Measurements from ENCODE around the gene PRKCE. TPM values are rescaled to one million over a fixed set of nuclear protein-coding genes. Genes with fewer than 3 reads are reported as not detected.
"Not testable (repeated sequence)": the region's sequence is repeated elsewhere in the genome, so short reads cannot be mapped to it uniquely, and the experiment has no call there.

PRKCE gene
- total RNA-seq, 2 experiments from 2014 or later: 17.0 to 42.1 TPM

GRCh38 chr2:45713591-45713990 lies 62.1 kb downstream of the PRKCE start:
- intact Hi-C loops (cut with micrococcal nuclease; ENCODE audit: unreplicated experiment): no loop called here
- H3K79me2 ChIP-seq (ENCODE audit: insufficient read depth, low read depth, low read length): no peaks in the 10 kb centered on the region
- no peak overlapping the region for H3K4me2 ChIP-seq (ENCODE audit: low read length)
- no peak for DNase-seq (ENCODE audit: low spot score)
- H3K4me1 ChIP-seq (ENCODE audit: insufficient read depth, low read length, poor library complexity, severe bottlenecking): peaks cover 3% of the 10 kb centered on the region
- no peak overlapping the region for H3K4me3 ChIP-seq (ENCODE audit: low read depth, low read length, poor library complexity, severe bottlenecking)
- TF ChIP-seq CTCF (conservative IDR thresholded peaks at IDR 0.05; ENCODE audit: low read length): no peak
- TF ChIP-seq EZH2phosphoT487 (IDR thresholded peaks at IDR 0.05; ENCODE audit: borderline replicate concordance, low read depth, low read length): no peak
- H3K9me3 ChIP-seq (ENCODE audit: low read length): no peaks in the 10 kb centered on the region
- H3K27ac ChIP-seq (ENCODE audit: low read depth, low read length, poor library complexity, severe bottlenecking): no peak overlapping the region
- BruUV-seq (replicated peaks): no TSS peak
- CTCF ChIA-PET (ENCODE audit: unreplicated experiment): no interaction called here
- POLR2A ChIA-PET: no interaction called here
- no peak overlapping the region for H2AFZ ChIP-seq (ENCODE audit: low read length)
- H3K9me2 ChIP-seq (ENCODE audit: insufficient read depth, low read length): no peaks in the 10 kb centered on the region
- H4K20me1 ChIP-seq (ENCODE audit: insufficient read depth, low read length): no peaks in the 10 kb centered on the region
- no peaks in the 10 kb centered on the region for H3K36me3 ChIP-seq (ENCODE audit: insufficient read depth, low read length)

GRCh38 chr2:45714679-45715078 lies 63.2 kb downstream of the PRKCE start:
- BruUV-seq (replicated peaks): no TSS peak
- POLR2A ChIA-PET: interaction anchor here (0.6 to 0.8 kb wide), 2 partner anchors 15 to 30 kb away, joined by 3 read pairs; no protein-coding TSS in a partner anchor
- no peaks in the 10 kb centered on the region for H3K79me2 ChIP-seq (ENCODE audit: insufficient read depth, low read depth, low read length)
- no peaks in the 10 kb centered on the region for H3K9me2 ChIP-seq (ENCODE audit: insufficient read depth, low read length)
- no peaks in the 10 kb centered on the region for H3K36me3 ChIP-seq (ENCODE audit: insufficient read depth, low read length)
- TF ChIP-seq EZH2phosphoT487 (IDR thresholded peaks at IDR 0.05; ENCODE audit: borderline replicate concordance, low read depth, low read length) (no peak), CTCF (conservative IDR thresholded peaks at IDR 0.05; ENCODE audit: low read length) (no peak)
- no peak for DNase-seq (ENCODE audit: low spot score)
- no peak overlapping the region for H2AFZ ChIP-seq (ENCODE audit: low read length)
- peaks cover 3% of the 10 kb centered on the region for H3K4me1 ChIP-seq (ENCODE audit: insufficient read depth, low read length, poor library complexity, severe bottlenecking)
- CTCF ChIA-PET (ENCODE audit: unreplicated experiment): no interaction called here
- no peaks in the 10 kb centered on the region for H4K20me1 ChIP-seq (ENCODE audit: insufficient read depth, low read length)
- no peak overlapping the region for H3K27ac ChIP-seq (ENCODE audit: low read depth, low read length, poor library complexity, severe bottlenecking)
- H3K9me3 ChIP-seq (ENCODE audit: low read length): no peaks in the 10 kb centered on the region
- H3K4me2 ChIP-seq (ENCODE audit: low read length): no peak overlapping the region
- intact Hi-C loops (cut with micrococcal nuclease; ENCODE audit: unreplicated experiment): no loop called here
- no peak overlapping the region for H3K4me3 ChIP-seq (ENCODE audit: low read depth, low read length, poor library complexity, severe bottlenecking)

- no peak overlapping the region for H3K27ac ChIP-seq (ENCODE audit: low read depth, low read length, poor library complexity, severe bottlenecking)
- no peak for TF ChIP-seq EZH2phosphoT487 (IDR thresholded peaks at IDR 0.05; ENCODE audit: borderline replicate concordance, low read depth, low read length)
- H3K79me2 ChIP-seq (ENCODE audit: insufficient read depth, low read depth, low read length): no peaks in the 10 kb centered on the region
- ChIA-PET CTCF (ENCODE audit: unreplicated experiment) (no interaction called here), POLR2A (interaction anchor here (0.8 kb wide), 1 partner anchor 14 kb away, joined by 3 read pairs; no protein-coding TSS in a partner anchor)
- no peaks in the 10 kb centered on the region for H3K9me2 ChIP-seq (ENCODE audit: insufficient read depth, low read length)
- no peaks in the 10 kb centered on the region for H4K20me1 ChIP-seq (ENCODE audit: insufficient read depth, low read length)
- H2AFZ ChIP-seq (ENCODE audit: low read length): no peak overlapping the region
- H3K36me3 ChIP-seq (ENCODE audit: insufficient read depth, low read length): no peaks in the 10 kb centered on the region
- no peak overlapping the region for H3K4me3 ChIP-seq (ENCODE audit: low read depth, low read length, poor library complexity, severe bottlenecking)
- no TSS peak for BruUV-seq (replicated peaks)
- H3K4me1 ChIP-seq (ENCODE audit: insufficient read depth, low read length, poor library complexity, severe bottlenecking): peaks cover 3% of the 10 kb centered on the region
- intact Hi-C loops (cut with micrococcal nuclease; ENCODE audit: unreplicated experiment): no loop called here
- no peaks in the 10 kb centered on the region for H3K9me3 ChIP-seq (ENCODE audit: low read length)
- no peak for DNase-seq (ENCODE audit: low spot score)
- H3K4me2 ChIP-seq (ENCODE audit: low read length): no peak overlapping the region
Observed at GRCh38 chr2:45715601-45716379, 64.3 kb downstream of the PRKCE start.

GRCh38 chr2:45716432-45716831 lies 65.0 kb downstream of the PRKCE start:
- intact Hi-C loops (cut with micrococcal nuclease; ENCODE audit: unreplicated experiment); H3K9me3 ChIP-seq (ENCODE audit: low read length); H3K4me2 ChIP-seq (ENCODE audit: low read length); H2AFZ ChIP-seq (ENCODE audit: low read length); BruUV-seq (replicated peaks); H3K36me3 ChIP-seq (ENCODE audit: insufficient read depth, low read length); DNase-seq (ENCODE audit: low spot score); CTCF ChIA-PET (ENCODE audit: unreplicated experiment); H3K79me2 ChIP-seq (ENCODE audit: insufficient read depth, low read depth, low read length); H4K20me1 ChIP-seq (ENCODE audit: insufficient read depth, low read length); H3K27ac ChIP-seq (ENCODE audit: low read depth, low read length, poor library complexity, severe bottlenecking); H3K9me2 ChIP-seq (ENCODE audit: insufficient read depth, low read length); H3K4me3 ChIP-seq (ENCODE audit: low read depth, low read length, poor library complexity, severe bottlenecking); H3K4me1 ChIP-seq (ENCODE audit: insufficient read depth, low read length, poor library complexity, severe bottlenecking): not testable (repeated sequence)
- POLR2A ChIA-PET: interaction anchor here (0.6 kb wide), 1 partner anchor 368 kb away, joined by 3 read pairs; no protein-coding TSS in a partner anchor

All from OCI-LY7 (cell line).